Trophoblast cell (in vitro differentiated cells and primary cell): Measurements from ENCODE around the gene PIK3R5.

Experiments
- DNase-seq, 2 donors: peaks; one replicate each; pipeline ENCODE4 v3.0.0-alpha.2; 2016
- H2AFZ ChIP-seq: 2 replicates; pipeline ENCODE4 v1.6.1; 2013; ENCODE audit warnings: low read length, moderate library complexity, mild to moderate bottlenecking; ENCODE audit not compliant: insufficient read depth, poor library complexity
- H2AK5ac ChIP-seq: 2 replicates; pipeline ENCODE4 v1.6.1; 2013; ENCODE audit warnings: mild to moderate bottlenecking, low read length
- H2BK120ac ChIP-seq: 2 replicates; pipeline ENCODE4 v1.6.1; 2013; ENCODE audit warnings: low read length, mild to moderate bottlenecking, moderate library complexity; ENCODE audit not compliant: insufficient read depth, poor library complexity
- H2BK12ac ChIP-seq: 2 replicates; pipeline ENCODE4 v1.6.1; 2013; ENCODE audit warnings: mild to moderate bottlenecking, low read length, moderate library complexity
- H2BK5ac ChIP-seq: 2 replicates; pipeline ENCODE4 v1.6.1; 2013; ENCODE audit warnings: low read length, low read depth, moderate library complexity, mild to moderate bottlenecking; ENCODE audit not compliant: poor library complexity
- H3K14ac ChIP-seq: 2 replicates; pipeline ENCODE4 v1.6.1; 2013; ENCODE audit warnings: mild to moderate bottlenecking, low read length
- H3K18ac ChIP-seq: 2 replicates; pipeline ENCODE4 v1.6.1; 2013; ENCODE audit warnings: mild to moderate bottlenecking, low read length
- H3K23ac ChIP-seq: 2 replicates; pipeline ENCODE4 v1.6.1; 2013; ENCODE audit warnings: low read length
- H3K27ac ChIP-seq: 2 replicates; pipeline ENCODE4 v1.5.1; 2013; ENCODE audit warnings: low read depth, mild to moderate bottlenecking, inconsistent platforms, low read length, moderate library complexity
- H3K27me3 ChIP-seq: 2 replicates; pipeline ENCODE4 v1.6.1; 2013; ENCODE audit warnings: inconsistent platforms, mild to moderate bottlenecking, low read length, moderate library complexity; ENCODE audit not compliant: insufficient read depth
- H3K36me3 ChIP-seq, 2 experiments: 1 replicate in 1 of 2; 2 replicates in 1 of 2; pipeline ENCODE4 v1.6.1; 2013; ENCODE audit warnings: low read length in 2 of 2, mild to moderate bottlenecking in 2 of 2, moderate library complexity in 1 of 2; ENCODE audit not compliant: insufficient read depth in 2 of 2, control insufficient read depth in 1 of 2
- H3K4ac ChIP-seq: 2 replicates; pipeline ENCODE4 v1.6.1; 2013; ENCODE audit warnings: low read depth, mild to moderate bottlenecking, low read length, moderate library complexity
- H3K4me1 ChIP-seq, 2 experiments: 1 replicate in 1 of 2; 2 replicates in 1 of 2; pipeline ENCODE4 v1.6.1; 2013; ENCODE audit warnings: low read length in 2 of 2, mild to moderate bottlenecking in 2 of 2, moderate library complexity in 1 of 2; ENCODE audit not compliant: insufficient read depth in 2 of 2, control insufficient read depth in 1 of 2
- H3K4me2 ChIP-seq: 2 replicates; pipeline ENCODE4 v1.6.1; 2013; ENCODE audit warnings: inconsistent platforms, mild to moderate bottlenecking, low read length, moderate library complexity
- H3K4me3 ChIP-seq: 2 replicates; pipeline ENCODE4 v1.5.1; 2013; ENCODE audit warnings: mild to moderate bottlenecking, low read depth, low read length, inconsistent platforms
- H3K79me1 ChIP-seq: one replicate; pipeline ENCODE4 v1.6.1; 2013; ENCODE audit warnings: low read length
- H3K79me2 ChIP-seq: 2 replicates; pipeline ENCODE4 v1.6.1; 2013; ENCODE audit warnings: low read length, mild to moderate bottlenecking; ENCODE audit not compliant: control insufficient read depth, insufficient read depth, poor library complexity
- H3K9ac ChIP-seq: 2 replicates; pipeline ENCODE4 v1.6.1; 2013; ENCODE audit warnings: mild to moderate bottlenecking, low read length
- H3K9me3 ChIP-seq: 2 replicates; pipeline ENCODE4 v1.6.1; 2013; ENCODE audit warnings: low read depth, mild to moderate bottlenecking, control low read depth, inconsistent platforms, low read length; ENCODE audit not compliant: insufficient read depth
- H4K12ac ChIP-seq: 2 replicates; pipeline ENCODE4 v1.6.1; 2013; ENCODE audit warnings: low read depth, mild to moderate bottlenecking, low read length, moderate library complexity
- H4K8ac ChIP-seq: 2 replicates; pipeline ENCODE4 v1.6.1; 2013; ENCODE audit warnings: low read depth, mild to moderate bottlenecking, low read length, moderate library complexity
- H4K91ac ChIP-seq: one replicate; pipeline ENCODE4 v1.6.1; 2013; ENCODE audit warnings: low read depth, mild to moderate bottlenecking, low read length, moderate library complexity
- WGBS: extraction: QIAGEN DNeasy Blood & Tissue Kit; methylation state at CpG from one replicate; pipeline ENCODE4 v1.1.7; 2013; ENCODE audit warnings: missing lambda C conversion rate; ENCODE audit not compliant: insufficient read length, insufficient coverage; ENCODE audit errors: extremely low coverage; 5-methylcytosine and 5-hydroxymethylcytosine counted together

PIK3R5 gene

DNA sequence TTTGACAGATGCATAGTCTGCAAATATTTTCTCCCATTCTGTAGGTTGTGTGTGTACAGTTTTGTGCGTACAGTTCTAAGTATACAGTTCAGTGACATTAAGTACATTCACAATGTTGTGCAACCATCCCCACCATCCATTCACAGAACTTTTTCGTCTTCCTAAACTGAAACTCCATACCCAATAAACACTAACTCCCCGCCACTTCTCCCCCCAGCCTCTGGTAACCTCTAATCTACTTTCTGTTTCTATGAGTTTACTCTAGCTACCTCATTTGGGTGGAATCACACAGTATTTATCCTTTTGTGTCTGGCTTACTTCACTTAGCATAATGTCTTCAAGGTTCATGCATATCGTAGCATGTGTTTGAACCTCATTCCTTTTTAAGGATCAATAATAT, 14.3 kb downstream of the PIK3R5 start:
- Histone ChIP-seq H3K79me2 (no peaks in the 10 kb centered on the region), H2BK5ac (no peak overlapping the region), H3K79me1 (no peaks in the 10 kb centered on the region), H3K4me2 (no peak overlapping the region), H4K12ac (no peak overlapping the region), H2BK120ac (no peak overlapping the region), H2BK12ac (no peak overlapping the region), H2AFZ (no peak overlapping the region), H3K27me3 (no peaks in the 10 kb centered on the region), H3K4ac (no peak overlapping the region), H4K91ac (no peak overlapping the region), H3K4me3 (no peak overlapping the region), H3K18ac (no peak overlapping the region), H3K36me3 (no peaks in the 10 kb centered on the region), H3K9ac (no peak overlapping the region), H3K9me3 (peaks cover 6% of the 10 kb centered on the region), H3K4me1 (no peaks in the 10 kb centered on the region), H3K27ac (no peak overlapping the region), H2AK5ac (no peak overlapping the region), H3K23ac (no peak overlapping the region), H4K8ac (no peak overlapping the region), H3K14ac (no peak overlapping the region)
- no peak for DNase-seq
- WGBS, result no CpG with 5 or more reads among the region's 4 CpGs

DNA sequence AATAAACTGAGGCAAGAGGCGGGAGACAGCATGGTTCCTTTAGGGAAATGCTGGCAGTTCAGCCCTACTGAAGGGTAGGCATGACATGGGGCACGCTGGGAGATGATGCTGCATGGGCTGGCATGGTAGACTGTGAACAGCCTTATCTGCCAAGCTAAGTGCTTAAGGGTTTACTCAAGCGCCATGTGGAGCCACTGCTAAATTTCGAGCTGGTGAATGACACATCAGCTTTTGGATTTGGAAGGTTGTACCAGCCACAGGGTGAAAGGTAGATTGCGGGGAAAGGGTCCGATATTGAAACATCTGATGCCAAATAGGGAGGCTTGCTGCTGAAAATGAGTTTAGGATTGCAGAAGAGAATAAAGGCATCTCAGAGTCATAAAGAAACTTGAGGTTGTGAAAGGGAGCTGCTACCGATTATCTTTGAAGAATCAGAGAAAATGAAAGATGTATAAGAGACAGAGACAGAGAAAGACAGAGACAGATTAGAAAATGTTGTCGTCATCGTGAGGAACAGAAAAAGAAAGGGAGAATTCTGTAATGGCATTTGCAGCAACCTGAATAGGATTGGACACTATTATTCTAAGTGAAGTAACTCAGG, 16.3 kb downstream of the PIK3R5 start:
- Histone ChIP-seq H3K9ac (no peak overlapping the region), H4K12ac (no peak overlapping the region), H3K4me1 (no peaks in the 10 kb centered on the region), H2BK120ac (no peak overlapping the region), H2BK12ac (no peak overlapping the region), H3K18ac (no peak overlapping the region), H3K27me3 (no peaks in the 10 kb centered on the region), H3K4me2 (no peak overlapping the region), H3K79me2 (no peaks in the 10 kb centered on the region), H4K91ac (no peak overlapping the region), H3K4ac (no peak overlapping the region), H3K9me3 (peaks cover 6% of the 10 kb centered on the region), H2AK5ac (no peak overlapping the region), H3K27ac (no peak overlapping the region), H3K79me1 (no peaks in the 10 kb centered on the region), H2BK5ac (no peak overlapping the region), H4K8ac (no peak overlapping the region), H2AFZ (no peak overlapping the region), H3K14ac (no peak overlapping the region), H3K23ac (no peak overlapping the region), H3K36me3 (no peaks in the 10 kb centered on the region), H3K4me3 (no peak overlapping the region)
- no CpG with 5 or more reads among the region's 9 CpGs for WGBS
- no peak for DNase-seq

DNA sequence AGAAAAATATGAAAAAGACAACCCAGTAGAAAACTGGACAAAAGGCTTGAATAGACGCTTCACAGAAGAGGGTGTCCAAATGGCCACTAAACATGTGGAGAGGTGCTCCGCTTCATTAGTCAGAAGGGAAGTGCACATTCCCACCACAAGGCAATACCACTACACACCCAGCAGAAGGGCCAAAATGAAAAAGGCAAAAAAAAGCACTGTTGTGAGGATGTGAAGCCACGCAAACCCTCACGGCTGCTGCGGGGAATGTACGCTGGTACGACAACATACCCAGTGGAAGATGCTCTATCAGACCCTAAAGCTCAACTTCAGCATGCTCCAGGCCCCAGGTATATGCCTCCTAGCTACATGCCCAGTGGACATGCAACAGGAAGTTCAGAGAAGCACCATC, 17.0 kb downstream of the PIK3R5 start:
- no peak overlapping the region for H3K14ac ChIP-seq
- DNase-seq, result no peak
- no peak overlapping the region for H3K27ac ChIP-seq
- H3K27me3 ChIP-seq, result no peaks in the 10 kb centered on the region
- H3K4me2 ChIP-seq, result no peak overlapping the region
- no peak overlapping the region for H3K4me3 ChIP-seq
- H3K18ac ChIP-seq, result no peak overlapping the region
- no peak overlapping the region for H2BK5ac ChIP-seq
- H4K12ac ChIP-seq, result no peak overlapping the region
- H3K36me3 ChIP-seq, result no peaks in the 10 kb centered on the region
- no peaks in the 10 kb centered on the region for H3K79me1 ChIP-seq
- no CpG with 5 or more reads among the region's 7 CpGs for whole genome bisulfite sequencing
- H2AK5ac ChIP-seq, result no peak overlapping the region
- H3K4ac ChIP-seq, result no peak overlapping the region
- H2BK12ac ChIP-seq, result no peak overlapping the region
- no peaks in the 10 kb centered on the region for H3K79me2 ChIP-seq
- no peak overlapping the region for H3K9ac ChIP-seq
- H4K91ac ChIP-seq, result no peak overlapping the region
- H2BK120ac ChIP-seq, result no peak overlapping the region
- H3K23ac ChIP-seq, result no peak overlapping the region
- H3K4me1 ChIP-seq, result no peaks in the 10 kb centered on the region
- H4K8ac ChIP-seq, result no peak overlapping the region
- peaks cover 6% of the 10 kb centered on the region for H3K9me3 ChIP-seq
- no peak overlapping the region for H2AFZ ChIP-seq

DNA sequence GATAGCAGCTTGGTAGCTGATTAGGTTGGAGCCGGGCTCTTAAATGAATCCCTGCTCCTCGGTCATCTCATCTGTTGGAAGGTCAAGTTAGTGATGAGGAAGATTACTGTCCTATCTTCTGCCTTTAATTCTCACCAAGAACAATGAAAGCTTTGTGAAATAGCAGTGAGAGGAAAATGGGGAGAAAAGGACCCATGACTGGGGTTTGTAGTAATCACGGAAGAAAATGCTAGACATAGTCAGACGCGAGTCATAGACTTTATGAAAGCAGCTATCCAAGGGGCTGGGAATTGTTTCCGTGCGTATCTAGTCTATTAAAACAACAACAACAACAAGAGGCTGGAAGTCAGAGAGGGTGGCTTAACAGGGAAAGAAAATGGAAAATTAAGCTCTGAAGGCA, 18.3 kb downstream of the PIK3R5 start:
- Histone ChIP-seq H3K9me3 (peaks cover 6% of the 10 kb centered on the region), H3K27me3 (no peaks in the 10 kb centered on the region), H3K79me1 (no peaks in the 10 kb centered on the region), H3K23ac (no peak overlapping the region), H2BK120ac (no peak overlapping the region), H3K18ac (no peak overlapping the region), H2BK12ac (no peak overlapping the region), H3K4me3 (no peak overlapping the region), H3K36me3 (no peaks in the 10 kb centered on the region), H3K79me2 (no peaks in the 10 kb centered on the region), H4K12ac (no peak overlapping the region), H3K4ac (no peak overlapping the region), H3K9ac (no peak overlapping the region), H4K91ac (no peak overlapping the region), H3K14ac (no peak overlapping the region), H3K4me2 (no peak overlapping the region), H3K27ac (no peak overlapping the region), H4K8ac (no peak overlapping the region), H2BK5ac (no peak overlapping the region), H2AK5ac (no peak overlapping the region), H2AFZ (no peak overlapping the region), H3K4me1 (no peaks in the 10 kb centered on the region)
- DNase-seq, result no peak
- WGBS, result no CpG with 5 or more reads among the region's 7 CpGs
